ENCODE data around the gene SRGAP3.

Gene SRGAP3

GRCh38 chr3:9008550-9009255, 240.7 kb downstream of the SRGAP3 start:
- no peak overlapping the region for H3K27ac ChIP-seq
- DNase-seq (ENCODE audit: low read depth, low spot score), result no peak

- no peak overlapping the region for H3K27ac ChIP-seq
- no peak for DNase-seq (ENCODE audit: low read depth, low spot score)
These were observed 241.5 kb downstream of the SRGAP3 start for GRCh38 chr3:9007928-9008327.

GRCh38 chr3:9007213-9007612, 242.2 kb downstream of the SRGAP3 start:
- DNase-seq (ENCODE audit: low read depth, low spot score), result no peak
- no peak overlapping the region for H3K27ac ChIP-seq

GRCh38 chr3:9000041-9000440, 249.4 kb downstream of the SRGAP3 start:
- DNase-seq (ENCODE audit: low read depth, low spot score), result no peak
- no peak overlapping the region for H3K27ac ChIP-seq

DNA sequence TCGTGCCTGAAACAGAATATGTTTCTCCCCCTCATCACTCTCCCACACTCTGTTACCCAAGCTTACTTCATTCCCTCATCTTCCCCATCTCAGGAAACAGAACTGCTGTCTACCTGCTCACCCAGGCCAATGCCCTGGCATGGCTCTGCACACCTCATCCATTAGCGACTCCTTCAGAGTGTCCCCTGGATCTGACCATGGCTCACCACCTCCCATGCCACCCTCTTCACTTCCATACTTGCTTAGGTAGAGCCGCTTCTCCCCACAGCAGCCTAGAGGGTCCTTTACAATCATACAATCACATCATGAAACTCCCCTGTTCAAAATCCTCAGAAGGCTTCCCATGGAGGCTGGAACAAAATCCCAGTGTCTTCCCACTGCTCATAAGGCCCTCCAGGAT, 252.3 kb downstream of the SRGAP3 start:
- no peak overlapping the region for H3K27ac ChIP-seq
- no peak for DNase-seq (ENCODE audit: low read depth, low spot score)

GRCh38 chr3:8996681-8997121, 252.7 kb downstream of the SRGAP3 start:
- H3K27ac ChIP-seq, result no peak overlapping the region
- DNase-seq (ENCODE audit: low read depth, low spot score), result no peak

GRCh38 chr3:8996216-8996615, 253.2 kb downstream of the SRGAP3 start:
- H3K27ac ChIP-seq, result no peak overlapping the region
- no peak for DNase-seq (ENCODE audit: low read depth, low spot score)

DNA sequence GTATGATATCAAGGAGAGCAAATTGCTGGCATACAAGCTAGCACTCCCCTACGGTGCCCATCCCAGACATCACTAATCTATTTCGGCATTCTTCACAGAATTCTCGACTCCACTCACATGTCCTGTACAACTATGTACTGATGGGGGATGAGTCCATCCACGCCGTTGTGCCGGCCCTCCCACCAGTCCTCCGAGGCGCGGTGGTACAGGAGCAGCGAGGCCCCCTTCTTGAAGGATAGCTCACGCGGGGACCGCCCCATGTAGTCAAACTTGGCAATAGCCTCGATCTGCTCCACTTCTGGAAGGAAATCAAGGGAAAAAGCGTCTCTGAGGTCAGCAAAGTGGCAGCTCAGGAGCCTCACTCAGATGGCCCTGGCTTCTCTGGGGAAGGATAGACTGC, 255.2 kb downstream of the SRGAP3 start:
- DNase-seq (ENCODE audit: low read depth, low spot score), result no peak
- H3K27ac ChIP-seq, result no peak overlapping the region

DNA sequence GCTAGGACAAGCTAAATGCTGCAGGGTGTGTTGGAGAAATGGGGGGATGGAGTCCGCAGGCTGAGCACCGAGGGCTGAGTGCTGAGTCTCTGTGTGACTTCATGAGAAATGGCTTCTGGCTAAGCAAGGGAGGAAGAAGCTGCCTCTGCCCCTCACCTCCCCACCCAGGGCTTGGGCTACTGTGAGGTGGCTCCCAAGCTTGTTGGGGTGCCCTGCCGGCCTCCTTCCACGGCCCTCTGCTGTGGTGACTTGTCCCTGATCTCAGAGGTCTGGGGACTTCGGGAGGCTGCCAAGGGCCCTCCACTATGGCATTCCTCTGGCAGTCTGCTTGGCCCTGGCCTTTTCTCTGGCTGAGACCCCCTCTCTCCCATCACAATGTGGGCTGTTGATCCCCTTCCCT, 256.1 kb downstream of the SRGAP3 start:
- DNase-seq (ENCODE audit: low read depth, low spot score), result no peak
- no peak overlapping the region for H3K27ac ChIP-seq

GRCh38 chr3:8992854-8993253, 256.6 kb downstream of the SRGAP3 start:
- DNase-seq (ENCODE audit: low read depth, low spot score), result no peak
- H3K27ac ChIP-seq, result no peak overlapping the region

DNA sequence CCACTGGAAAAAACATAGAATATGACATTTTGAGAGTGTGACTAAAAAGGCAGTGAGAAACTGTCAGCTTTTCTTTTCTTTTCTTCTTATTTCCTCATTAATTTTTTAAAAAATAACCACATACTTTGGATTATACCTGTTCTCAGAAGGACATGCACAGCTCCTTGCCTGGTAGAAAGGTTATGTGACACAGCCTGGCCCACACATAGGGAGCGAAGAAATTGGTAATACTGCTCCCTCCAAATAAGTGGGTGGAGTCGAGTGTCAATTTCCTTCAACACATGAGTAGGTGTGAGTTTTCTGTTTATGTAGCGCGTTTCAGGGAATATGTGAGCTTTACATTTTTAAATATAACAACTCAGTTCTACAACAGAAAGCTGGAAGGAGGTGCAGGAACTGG, 257.2 kb downstream of the SRGAP3 start:
- H3K27ac ChIP-seq, result no peak overlapping the region
- DNase-seq (ENCODE audit: low read depth, low spot score), result no peak

GRCh38 chr3:8990266-8991215, 258.9 kb downstream of the SRGAP3 start:
- H3K27ac ChIP-seq, result no peak overlapping the region
- no peak for DNase-seq (ENCODE audit: low read depth, low spot score)

DNA sequence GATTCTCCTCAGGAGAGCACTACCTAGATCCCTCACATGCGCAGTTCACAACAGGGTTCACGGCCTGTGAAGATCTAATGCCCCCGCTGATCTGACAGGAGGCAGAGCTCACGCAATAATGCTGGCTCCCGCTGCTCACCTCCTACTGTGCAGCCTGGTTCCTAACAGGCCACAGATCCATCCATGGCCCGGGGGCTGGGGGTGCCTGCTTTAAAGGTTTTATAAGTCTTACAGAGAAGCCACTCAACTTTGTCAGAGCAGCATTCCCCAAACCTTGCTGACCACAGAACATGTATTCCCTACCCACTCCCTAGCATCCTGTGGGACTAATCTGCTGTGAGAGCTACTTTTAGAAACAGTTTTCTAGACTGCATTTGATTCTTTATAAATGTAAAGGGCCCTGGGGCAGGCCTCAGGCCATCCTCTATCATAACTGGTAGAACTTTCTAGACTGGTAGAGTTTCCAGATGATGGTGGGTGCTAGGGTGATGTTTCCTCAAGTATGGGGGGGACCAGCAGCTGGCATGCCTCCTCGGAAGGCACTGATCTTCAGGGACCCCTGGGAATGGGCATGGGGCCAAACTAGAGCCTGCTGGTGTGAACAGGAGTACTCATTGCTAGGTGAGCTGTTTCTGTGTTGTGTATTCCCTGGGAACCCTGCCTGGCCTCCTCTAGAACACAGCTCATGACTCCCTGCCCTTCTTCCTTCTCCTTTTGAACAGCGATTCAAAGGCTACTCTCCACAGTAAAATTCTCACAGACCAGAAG, 260.5 kb downstream of the SRGAP3 start:
- H3K27ac ChIP-seq, result no peak overlapping the region
- DNase-seq (ENCODE audit: low read depth, low spot score), result no peak

GRCh38 chr3:8988384-8988655, 261.1 kb downstream of the SRGAP3 start:
- H3K27ac ChIP-seq, result no peak overlapping the region
- no peak for DNase-seq (ENCODE audit: low read depth, low spot score)

DNA sequence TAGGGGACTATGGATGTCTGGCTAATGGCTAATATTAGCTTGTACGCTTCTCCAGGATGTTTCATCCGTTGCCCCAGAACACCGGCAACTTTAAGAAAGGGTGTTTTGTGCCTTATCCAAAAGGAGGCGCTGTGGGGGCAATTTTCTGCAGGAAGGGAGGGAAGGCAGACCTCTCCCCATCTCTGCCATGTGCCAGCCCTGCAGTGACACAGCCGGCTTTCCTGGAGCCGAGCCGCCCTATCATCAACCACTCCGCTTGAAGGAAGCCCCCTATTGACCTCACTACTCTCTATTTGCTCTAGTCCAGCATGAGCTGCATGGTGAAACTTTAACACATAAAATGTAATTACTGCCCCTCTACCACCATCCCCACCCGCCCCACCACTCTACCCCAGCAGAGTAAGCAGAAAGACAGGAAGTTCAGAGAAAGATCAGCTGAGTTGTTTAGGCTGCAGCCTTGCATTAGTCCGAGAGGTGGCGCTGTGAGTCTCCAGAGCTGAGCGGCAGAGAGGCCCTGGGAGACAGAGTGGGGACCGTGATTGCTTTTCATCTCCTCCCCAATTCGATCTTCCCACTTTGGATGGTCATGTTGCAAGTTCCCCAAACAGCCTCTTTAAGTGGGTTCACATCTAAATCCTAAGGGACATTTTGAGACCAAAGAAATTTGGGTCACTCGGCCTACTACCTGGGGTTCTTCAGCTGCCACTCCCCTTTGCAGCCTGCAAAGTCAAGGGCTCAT, 261.6 kb downstream of the SRGAP3 start:
- DNase-seq (ENCODE audit: low read depth, low spot score), result no peak
- H3K27ac ChIP-seq, result no peak overlapping the region

DNA sequence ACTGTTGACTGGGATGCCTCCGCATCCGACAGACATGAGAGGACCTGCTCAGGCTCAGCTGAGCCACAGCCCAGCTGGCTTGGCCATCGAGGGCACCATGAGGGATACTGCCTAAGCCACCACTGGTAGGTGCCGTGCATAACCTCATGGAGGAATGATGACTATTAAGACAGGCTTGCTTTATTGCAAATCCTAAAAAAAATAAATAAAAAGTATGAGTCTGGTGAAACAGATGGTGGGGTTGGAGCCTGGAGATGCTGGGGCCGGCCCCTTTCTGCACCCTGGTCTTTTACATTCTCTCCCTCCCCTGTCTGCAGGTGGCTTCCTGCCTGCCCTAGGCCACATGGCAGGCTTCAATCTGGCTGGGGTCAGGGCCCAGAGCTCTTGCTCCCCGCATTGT, 262.2 kb downstream of the SRGAP3 start:
- no peak for DNase-seq (ENCODE audit: low read depth, low spot score)

DNA sequence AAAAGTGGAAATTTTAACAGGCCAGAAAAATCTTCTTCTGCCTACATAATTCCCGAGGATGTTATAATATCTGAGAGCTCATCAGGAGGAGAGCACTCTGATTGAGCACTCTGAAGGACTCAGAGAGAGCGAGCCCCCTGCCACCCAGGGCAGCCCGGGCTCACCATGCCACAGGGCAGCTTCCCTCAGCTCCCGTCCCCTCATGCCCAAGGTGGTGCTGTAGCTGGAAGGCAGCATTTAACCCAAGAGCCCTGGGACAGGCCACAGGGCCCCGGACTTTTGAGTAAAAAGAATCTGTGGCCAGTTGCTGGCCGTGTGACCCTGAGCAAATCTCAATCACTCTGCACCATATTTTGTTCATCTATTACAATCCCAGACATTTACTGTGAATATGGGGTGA, 262.7 kb downstream of the SRGAP3 start:
- DNase-seq (ENCODE audit: low read depth, low spot score), result no peak
- H3K27ac ChIP-seq, result no peak overlapping the region

More for the DNA sequence above, 262.2 kb downstream of the SRGAP3 start:
- H3K27ac ChIP-seq, result no peak overlapping the region

DNA sequence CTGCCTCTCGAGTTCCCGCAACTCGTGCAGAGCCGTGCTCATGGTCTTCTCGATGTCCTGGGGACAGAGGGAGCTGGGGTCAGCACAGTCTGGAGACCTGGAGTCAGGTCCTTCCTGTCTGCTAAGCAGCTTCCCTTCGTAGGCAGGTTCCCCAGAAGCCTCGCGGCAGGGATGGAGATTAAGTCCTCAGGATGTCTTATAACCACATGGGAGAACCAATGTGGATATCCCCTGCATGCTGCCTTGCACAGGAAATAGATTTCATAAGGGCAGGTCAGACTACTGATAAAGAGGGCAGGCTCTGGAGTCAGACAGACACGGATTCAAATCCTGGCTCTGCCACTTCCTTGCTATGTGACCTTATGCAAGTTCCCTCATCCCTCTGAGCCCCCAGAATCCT, 263.6 kb downstream of the SRGAP3 start:
- DNase-seq (ENCODE audit: low read depth, low spot score), result no peak
- H3K27ac ChIP-seq, result no peak overlapping the region

DNA sequence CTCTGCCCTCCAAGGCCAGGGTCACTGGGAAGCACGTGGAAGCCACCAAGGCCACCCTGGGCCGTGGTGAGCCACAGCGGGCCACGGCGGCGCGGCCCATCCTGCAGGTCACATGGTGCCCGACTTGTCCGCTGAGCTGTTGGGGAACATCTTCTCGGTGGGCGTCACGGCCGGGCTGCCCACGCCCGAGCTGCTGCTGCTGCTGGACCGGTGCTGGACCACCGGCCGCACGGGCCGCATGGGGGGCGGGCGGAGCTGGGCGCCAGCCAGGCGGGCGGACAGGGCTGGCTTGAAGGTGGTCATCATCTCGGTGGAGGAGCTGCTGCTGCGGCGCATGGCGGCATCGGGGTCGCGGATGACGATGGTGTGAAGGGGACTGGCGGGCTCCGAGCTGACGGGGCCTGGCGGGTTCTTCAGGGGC, 264.0 kb downstream of the SRGAP3 start:
- no peak overlapping the region for H3K27ac ChIP-seq
- DNase-seq (ENCODE audit: low read depth, low spot score), result no peak

DNA sequence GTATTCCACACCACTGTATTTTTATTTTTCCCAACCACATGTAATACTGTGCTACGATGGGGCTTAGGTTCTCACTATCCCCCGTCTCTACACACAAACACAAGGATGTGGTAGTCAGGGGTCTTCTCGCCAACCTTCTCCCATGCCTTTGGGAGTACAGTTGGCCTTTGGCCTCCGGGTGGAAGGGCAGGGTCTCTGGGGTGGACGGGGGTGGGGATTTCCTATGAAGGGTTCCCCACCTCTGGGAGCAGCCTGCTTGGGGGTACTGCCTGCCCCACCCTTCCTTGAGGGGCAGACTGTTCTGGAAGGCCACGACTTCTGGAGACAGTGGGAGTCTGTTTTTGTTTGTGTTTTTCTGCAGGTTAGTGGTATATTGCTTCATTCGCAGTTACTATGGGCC, 264.9 kb downstream of the SRGAP3 start:
- no peak for DNase-seq (ENCODE audit: low read depth, low spot score)
- no peak overlapping the region for H3K27ac ChIP-seq
